DMS153 (cell line): Measurements from ENCODE around the gene RBM46.
"Not testable (repeated sequence)": the region's sequence is repeated elsewhere in the genome, so short reads cannot be mapped to it uniquely, and the experiment has no call there.

Experiments
- DNase-seq: peaks from one replicate; lab custom pipeline; 2025; lab: John Stamatoyannopoulos, UW

The RBM46 gene

DNA sequence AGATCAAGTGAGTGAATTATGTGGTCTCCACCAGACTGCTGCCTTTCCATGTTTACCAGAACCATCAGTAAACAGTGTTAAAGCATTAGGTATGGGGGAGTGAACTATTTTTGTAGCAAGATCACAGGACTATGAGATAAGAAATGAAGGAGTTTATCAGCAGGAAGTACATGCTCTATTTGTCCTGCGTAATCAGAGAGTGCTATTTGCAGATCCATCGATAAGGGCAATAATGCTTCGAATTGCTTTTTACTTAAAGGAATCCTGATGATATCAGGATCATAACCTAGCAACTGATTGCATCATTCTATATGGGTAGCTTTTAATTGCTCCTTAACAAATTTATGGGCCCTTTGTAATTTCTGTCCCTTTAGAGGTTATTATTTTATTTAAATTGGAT, 57.1 kb downstream of the RBM46 start:
- DNase-seq = no peak

DNA sequence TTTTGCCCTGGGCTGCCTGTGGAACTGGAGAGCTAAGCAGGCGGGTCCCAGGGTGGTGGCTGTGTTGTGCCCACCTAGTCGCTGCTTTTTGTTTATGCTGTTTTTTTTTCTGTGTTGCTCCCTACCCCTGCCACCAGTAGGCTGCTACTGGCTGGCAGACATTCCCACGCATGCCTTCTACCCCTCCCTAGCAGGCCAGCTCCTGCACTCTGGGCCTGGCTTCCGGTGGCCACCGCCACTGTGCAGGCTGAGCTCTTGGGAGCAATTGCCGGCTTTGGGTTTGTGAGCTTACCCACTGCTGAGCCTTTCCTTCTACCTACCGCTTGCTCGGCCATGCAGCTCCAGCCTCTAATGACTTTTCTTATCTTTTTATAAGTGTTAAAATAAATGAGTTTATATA, 57.6 kb downstream of the RBM46 start:
- DNase-seq = no peak

DNA sequence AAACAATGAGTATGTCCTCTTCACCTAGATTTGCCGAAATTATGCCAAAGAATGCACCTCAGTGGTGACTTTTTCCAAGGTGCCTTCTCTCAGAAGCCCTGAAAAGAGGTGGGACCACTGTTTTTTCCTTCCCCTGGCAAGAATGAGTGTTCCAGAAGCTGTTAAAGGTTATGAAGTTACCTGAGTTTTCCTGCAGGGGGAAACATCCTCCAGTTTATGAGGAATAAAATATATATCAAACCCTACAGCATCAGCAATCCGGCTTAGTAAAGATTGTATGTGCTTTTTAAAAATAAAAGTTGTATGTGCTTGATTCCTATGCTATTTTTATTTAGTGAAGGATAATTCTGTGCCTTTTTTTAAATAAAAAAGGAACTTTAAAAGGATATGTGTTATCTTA, 73.3 kb downstream of the RBM46 start:
- DNase-seq = no peak

DNA sequence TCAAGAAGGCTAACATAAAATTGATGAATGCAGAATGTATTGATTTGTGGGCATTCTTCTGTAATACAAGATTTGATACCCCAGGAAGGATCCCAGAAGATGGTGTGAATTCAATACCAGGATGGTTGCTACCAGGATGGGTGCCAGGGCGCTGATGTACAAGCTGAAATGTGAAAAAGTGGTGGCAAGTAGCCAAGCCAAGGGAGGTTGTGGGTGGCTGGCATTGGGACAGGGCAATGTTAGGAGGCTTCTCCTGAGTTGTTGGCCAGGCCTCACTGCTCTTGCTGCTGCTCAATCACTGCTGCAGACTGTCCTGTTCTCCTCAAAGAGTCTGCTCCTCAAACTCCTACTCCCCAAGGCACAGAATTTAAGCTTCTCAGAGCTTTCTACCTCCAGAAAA, 77.1 kb downstream of the RBM46 start:
- DNase-seq = no peak

DNA sequence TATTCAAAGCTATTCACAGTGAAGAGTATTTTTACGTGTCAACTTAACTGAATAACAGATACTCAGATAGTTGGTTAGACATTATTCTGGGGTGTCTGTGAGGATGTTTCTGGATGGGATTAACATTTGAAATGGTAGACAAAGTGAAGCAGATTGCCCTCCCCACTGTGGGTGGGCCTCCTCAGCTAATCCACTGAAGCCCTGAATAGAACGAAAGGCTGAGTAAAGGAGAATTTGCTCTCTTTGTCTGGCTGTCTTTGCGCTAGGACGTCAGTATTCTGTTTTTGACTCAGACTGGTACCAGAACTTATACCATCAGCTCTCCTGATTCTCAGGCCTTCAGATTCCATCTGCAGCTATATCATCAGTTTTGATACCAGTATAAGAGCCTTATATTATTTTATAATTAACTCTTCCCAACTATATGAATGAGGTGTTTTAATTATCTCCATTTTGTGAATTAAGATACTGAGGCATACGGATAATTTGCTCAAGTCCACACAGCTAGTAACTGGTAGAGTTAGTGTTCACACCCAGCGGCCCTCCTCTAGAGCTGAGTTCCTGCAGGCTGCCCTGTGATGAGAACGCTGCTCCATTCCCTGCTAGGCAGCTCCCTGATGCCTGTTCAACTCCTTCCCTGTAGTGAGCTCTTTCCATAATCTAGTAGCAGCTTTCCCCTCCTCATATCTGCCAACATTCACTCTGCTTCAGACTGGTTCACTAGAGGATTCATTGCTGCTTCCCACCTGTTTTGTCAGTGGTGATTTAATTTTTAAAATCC, 87.5 kb downstream of the RBM46 start:
- no peak for DNase-seq

DNA sequence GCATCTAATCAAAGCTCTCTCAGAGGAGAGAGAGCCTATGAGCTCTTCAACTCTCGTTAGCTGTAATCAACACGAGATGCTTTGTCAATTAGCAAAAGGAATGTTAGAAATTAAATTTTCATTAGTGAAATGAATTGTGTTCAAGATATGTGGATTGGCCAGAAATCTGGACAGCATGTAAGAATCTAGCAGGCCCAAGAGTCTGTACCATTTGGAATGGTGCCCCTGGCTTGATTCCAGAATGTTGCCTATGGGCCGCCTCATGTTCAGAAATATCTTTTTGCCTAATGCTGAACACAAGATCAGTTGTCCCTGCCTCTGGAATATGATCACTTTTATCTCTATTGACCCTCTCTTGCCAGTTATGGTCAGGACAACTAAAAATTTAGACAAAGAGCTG, 88.2 kb downstream of the RBM46 start:
- DNase-seq = no peak

DNA sequence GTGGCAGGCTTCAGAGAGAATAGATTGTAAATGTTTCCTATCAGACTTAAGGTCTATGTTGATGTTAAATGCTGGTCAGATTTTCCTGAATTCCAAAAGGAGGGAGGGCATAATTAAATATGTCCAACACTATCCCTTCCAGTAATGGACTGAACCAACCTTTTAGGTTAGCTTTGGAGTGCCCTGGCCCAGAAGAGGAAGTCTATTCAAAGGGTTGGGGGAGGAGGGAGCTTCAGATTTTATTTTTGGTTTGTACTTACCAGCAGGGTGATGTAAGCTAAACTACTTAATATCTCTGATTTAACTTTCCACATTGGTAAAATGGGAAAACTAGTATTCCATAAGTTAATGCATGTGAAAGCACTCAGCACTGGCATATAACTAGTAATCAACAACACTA, 91.1 kb downstream of the RBM46 start:
- no peak for DNase-seq

DNA sequence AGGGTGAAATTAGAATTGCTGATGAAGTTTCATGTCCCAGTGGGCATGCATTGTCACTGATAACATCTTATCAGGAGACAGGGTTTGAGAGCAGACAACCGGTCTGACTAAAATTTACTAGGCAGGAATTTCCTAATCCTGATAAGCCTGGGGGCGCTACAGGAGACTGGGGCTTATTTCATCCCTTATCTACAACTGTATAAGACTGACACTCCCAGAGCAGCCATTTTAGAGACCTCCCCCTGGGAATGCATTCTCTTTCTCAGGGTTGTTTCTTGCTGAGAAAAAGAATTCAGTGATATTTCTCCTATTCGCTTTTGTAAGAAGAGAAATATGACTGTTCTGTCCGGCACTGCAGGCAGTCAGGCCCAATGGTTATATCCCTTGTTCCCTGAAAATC, 93.0 kb downstream of the RBM46 start:
- not testable (repeated sequence) for DNase-seq

DNA sequence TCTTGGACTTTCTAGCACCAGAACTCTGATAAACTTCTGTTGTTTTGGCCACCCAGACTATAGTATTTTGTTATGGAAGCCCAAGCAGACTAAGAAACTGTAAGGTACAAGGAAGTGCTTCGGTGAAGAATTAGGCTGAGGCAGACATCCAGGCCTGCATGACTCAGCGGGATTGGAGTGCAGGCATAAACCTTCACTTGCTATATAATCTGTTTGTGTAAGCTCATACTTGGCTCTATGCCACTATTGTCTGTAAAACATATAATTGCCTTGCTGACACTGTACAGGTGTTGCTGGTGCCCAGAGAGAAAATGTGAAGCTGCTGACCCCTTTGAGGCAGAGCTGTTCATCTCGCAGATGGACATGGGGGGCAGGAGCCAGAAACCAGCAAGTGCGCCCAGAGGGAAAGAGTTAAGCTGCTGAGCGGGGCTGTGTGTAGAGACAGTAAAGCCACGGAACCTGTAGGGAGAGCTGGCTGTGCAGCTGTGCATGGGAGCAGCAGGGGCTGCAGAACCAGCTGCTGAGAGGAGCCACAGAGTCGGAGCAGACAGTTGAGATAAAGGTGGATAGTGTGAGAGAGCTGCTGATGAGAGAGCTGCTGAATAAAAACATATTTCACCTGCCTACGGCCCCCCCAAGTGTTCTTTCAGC, 96.2 kb downstream of the RBM46 start:
- peak; percentile 28 for DNase-seq
